ENCODE data around the gene BCAS4.
"Not testable (repeated sequence)": the region's sequence is repeated elsewhere in the genome, so short reads cannot be mapped to it uniquely, and the experiment has no call there.

BCAS4 gene

DNA sequence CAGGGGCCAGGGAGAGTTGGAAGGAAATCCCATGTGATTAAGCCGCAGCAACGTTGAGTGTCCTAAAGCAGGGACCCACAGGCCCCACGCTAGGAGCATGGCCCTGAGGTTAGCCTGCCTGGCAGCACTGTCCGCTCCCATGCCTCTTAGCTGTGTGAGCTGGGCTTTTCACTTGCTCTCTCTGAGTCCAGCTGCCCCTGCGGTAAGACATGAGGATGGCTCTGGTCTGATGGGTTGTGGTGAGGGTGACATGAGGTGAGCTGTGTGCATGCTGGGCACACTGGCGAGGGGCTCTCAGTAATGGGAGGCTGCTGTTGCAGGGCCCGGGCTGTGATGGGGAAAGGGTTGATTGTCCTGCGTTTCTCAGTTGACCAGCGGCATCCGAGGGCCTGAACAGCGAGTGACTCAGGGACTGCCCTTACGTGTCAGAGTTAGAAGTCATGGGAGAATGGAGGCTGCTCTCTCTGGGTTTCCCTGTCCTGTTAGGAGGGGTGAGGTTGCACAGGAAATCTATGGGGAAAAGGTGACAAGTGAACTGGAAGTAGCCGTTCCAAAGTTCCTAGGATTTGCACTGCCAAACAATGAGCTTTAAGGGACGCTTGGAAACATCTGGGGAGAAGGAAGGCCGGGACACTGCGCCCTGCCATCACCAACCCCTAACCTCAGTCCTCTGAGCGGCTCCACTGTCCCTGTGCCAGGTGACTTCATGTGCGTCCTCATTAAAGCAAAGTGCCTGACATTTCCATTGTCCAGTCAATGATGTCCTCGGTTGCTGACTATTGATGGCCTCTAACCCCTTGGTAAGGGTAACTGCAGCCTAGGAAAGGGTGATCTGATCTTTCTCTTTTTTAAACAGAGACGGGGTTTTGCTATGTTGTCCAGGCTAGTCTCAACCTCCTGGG is 85.0 kb downstream of the BCAS4 start:
- no peak for FAIRE-seq
- DNase-seq (ENCODE audit: insufficient read length, low spot score) = no peak
- no peak for TF ChIP-seq TAF1 (IDR thresholded peaks at IDR 0.05; ENCODE audit: low read depth, low read length)
- TF ChIP-seq SPI1 (IDR thresholded peaks at IDR 0.05; ENCODE audit: low read depth, low read length) = no peak
- TF ChIP-seq POLR2A (IDR thresholded peaks at IDR 0.05; ENCODE audit: low read depth, low read length) = no peak
- no peak for TF ChIP-seq POU2F2 (IDR thresholded peaks at IDR 0.05; ENCODE audit: low read depth, low read length)
- TF ChIP-seq PAX5 (IDR thresholded peaks at IDR 0.05; ENCODE audit: insufficient read depth, low read length, severe bottlenecking) = no peak

DNA sequence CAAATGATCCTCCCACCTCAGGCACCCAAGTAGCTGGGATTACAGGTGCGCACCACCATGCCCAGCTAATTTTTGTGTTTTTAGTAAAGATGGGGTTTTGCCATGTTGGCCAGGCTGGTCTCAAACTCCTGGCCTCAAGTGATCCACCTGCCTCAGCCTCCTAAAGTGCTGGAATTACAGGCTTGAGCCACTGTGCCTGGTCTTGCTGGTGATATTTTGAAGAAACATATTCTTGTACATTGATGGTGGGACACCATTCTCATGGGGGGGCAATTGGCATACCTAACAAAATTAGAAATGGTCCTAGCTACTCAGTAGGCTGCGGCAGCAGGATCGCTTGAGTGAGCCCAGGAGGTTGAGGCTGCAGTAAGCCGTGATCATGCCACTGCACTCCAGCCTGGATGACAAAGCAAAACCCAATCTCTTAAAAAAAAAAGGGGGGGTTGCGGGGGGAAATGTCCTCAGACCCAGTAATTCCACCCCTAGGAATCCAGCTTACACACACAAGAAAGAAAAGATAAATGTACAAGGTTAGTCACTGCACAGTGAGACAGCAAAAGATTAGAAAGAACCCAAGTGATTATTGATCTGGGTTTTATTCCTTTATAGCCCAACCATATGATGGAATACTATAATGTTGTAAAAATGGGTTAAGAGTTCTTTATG is 87.0 kb downstream of the BCAS4 start:
- DNase-seq (ENCODE audit: insufficient read length, low spot score) = not testable (repeated sequence)

DNA sequence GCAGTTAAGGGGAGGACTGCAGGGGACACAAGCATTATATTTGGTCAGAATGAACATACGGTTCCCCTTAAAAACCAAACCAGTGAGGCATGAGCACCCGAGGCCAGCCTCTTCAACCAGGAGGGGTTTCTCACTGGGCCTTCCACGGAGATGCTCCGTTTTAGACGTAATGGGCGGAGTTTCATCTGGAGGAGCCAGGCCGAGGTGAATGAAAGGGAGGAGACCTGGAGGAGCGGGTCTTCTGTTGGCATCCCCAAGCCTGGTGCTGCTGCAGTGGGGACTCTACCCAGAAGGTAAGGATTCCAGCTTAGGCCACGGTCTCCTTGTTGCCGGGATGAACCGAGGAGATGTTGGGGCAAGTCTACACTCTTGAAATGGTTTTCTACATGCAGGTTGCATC is 89.0 kb downstream of the BCAS4 start:
- FAIRE-seq (no peak), DNase-seq (ENCODE audit: insufficient read length, low spot score) (no peak)
- TF ChIP-seq SPI1 (IDR thresholded peaks at IDR 0.05; ENCODE audit: low read depth, low read length) (no peak), POLR2AphosphoS5 (IDR thresholded peaks at IDR 0.05; ENCODE audit: low read depth, low read length) (no peak), TAF1 (IDR thresholded peaks at IDR 0.05; ENCODE audit: low read depth, low read length) (no peak), POLR2A (IDR thresholded peaks at IDR 0.05; ENCODE audit: low read depth, low read length) (no peak), POU2F2 (IDR thresholded peaks at IDR 0.05; ENCODE audit: low read depth, low read length) (no peak), PAX5 (IDR thresholded peaks at IDR 0.05; ENCODE audit: insufficient read depth, low read length, severe bottlenecking) (no peak)

More for the DNA sequence above, 87.0 kb downstream of the BCAS4 start:
- not testable (repeated sequence) for FAIRE-seq

DNA sequence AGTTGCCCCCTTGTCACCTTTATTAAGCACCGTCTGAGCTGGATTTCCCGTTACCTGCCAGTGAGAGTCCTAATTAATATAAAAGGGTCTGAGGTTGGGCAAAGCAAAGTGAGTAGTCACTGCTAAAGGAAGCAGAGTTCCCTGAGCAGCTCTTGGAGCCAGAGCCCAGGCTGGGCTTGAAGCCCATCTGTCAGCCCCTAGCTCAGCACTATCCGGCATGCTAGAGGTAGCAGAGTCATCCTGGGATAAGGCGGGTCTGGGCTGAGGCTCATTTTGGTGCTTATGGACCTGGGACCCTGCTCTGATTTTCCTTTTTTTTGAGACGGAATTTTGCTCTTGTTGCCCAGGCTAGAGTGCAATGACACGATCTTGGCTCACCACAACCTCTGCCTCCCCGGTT is 90.2 kb downstream of the BCAS4 start:
- DNase-seq (ENCODE audit: insufficient read length, low spot score) = no peak
- no peak for FAIRE-seq
- TF ChIP-seq POU2F2 (IDR thresholded peaks at IDR 0.05; ENCODE audit: low read depth, low read length) = no peak
- 0 out of 2 replicates have a peak, but pooled peaks have one; percentile 22 for TF ChIP-seq POLR2A (IDR thresholded peaks at IDR 0.05; ENCODE audit: low read depth, low read length)
- no peak for TF ChIP-seq PAX5 (IDR thresholded peaks at IDR 0.05; ENCODE audit: insufficient read depth, low read length, severe bottlenecking)
- no peak for TF ChIP-seq POLR2AphosphoS5 (IDR thresholded peaks at IDR 0.05; ENCODE audit: low read depth, low read length)
- TF ChIP-seq SPI1 (IDR thresholded peaks at IDR 0.05; ENCODE audit: low read depth, low read length) = no peak
- no peak for TF ChIP-seq TAF1 (IDR thresholded peaks at IDR 0.05; ENCODE audit: low read depth, low read length)

DNA sequence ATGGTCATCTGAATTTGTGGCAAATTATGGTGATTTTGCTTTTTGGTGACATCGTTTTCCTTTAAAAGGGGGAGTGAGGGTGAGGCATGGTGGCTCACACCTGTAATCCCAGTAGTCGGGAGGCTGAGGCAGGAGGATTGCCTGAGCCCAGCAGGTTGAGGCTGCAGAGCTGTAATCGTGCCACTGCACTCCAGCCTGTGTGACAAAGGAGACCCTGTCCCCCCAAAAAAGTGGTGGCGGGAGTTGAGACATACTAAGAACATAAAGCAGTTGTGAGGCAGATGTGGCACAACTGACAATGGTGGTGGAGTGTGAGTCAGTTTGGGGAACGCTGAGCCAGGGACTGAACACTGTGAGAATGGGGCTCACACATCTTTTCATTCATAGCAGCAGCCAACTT is 90.9 kb downstream of the BCAS4 start:
- no peak for TF ChIP-seq PAX5 (IDR thresholded peaks at IDR 0.05; ENCODE audit: insufficient read depth, low read length, severe bottlenecking)
- no peak for TF ChIP-seq POU2F2 (IDR thresholded peaks at IDR 0.05; ENCODE audit: low read depth, low read length)
- no peak for TF ChIP-seq POLR2A (IDR thresholded peaks at IDR 0.05; ENCODE audit: low read depth, low read length)
- DNase-seq (ENCODE audit: insufficient read length, low spot score) (no peak), FAIRE-seq (no peak)

DNA sequence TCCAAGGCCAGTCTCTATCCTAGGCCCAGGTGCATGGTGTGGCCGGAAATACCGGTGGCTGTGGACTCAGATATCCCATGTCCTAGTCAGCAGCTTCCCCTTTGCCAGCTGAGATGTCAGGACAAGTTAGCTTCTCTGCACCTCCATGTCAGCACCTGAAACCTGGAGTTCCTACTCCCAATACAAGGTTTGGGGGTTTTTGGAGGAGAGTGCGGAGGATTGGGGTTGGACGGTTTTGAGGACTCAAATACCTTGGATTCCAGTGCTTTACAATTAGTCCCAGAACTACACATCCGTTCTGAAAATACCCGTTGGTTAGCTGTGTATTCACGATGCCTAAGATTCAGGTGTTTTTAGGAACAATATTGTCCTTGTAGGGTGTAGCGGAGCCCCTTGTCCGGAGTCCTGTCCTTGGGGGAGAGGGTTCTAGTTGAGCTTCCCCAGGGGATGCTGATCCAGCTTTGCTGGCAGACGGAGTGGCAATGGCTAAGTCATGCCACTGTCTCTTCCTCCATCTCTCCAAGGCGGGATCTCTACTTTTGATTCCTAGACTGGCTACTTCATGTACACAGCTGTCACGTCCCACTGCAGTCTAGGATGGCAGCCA is 91.4 kb downstream of the BCAS4 start:
- FAIRE-seq (no peak), DNase-seq (ENCODE audit: insufficient read length, low spot score) (no peak)

DNA sequence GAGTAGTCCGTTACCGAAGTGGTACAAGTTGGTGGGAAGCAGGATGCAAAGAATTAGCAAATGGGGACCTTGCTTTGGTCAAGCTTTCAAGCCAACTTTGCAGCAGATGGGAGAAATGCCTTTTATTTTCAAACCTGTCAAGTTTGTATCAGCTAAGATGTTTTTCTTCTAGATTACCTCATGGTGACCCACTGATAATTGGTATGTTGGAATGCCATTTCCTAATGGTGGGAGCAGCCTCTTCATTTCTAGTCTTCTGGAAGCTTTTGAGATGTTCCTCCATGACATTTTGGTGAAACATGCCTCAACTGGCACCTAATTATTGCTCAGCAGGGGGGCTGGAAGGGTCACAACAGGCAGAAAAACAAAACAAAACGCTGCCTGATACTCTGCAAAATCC is 92.7 kb downstream of the BCAS4 start:
- FAIRE-seq (no peak), DNase-seq (ENCODE audit: insufficient read length, low spot score) (no peak)
- TF ChIP-seq TAF1 (IDR thresholded peaks at IDR 0.05; ENCODE audit: low read depth, low read length) (no peak), POLR2AphosphoS5 (IDR thresholded peaks at IDR 0.05; ENCODE audit: low read depth, low read length) (no peak), SPI1 (IDR thresholded peaks at IDR 0.05; ENCODE audit: low read depth, low read length) (no peak), PAX5 (IDR thresholded peaks at IDR 0.05; ENCODE audit: insufficient read depth, low read length, severe bottlenecking) (no peak), POLR2A (IDR thresholded peaks at IDR 0.05; ENCODE audit: low read depth, low read length) (no peak), POU2F2 (IDR thresholded peaks at IDR 0.05; ENCODE audit: low read depth, low read length) (no peak)

More for the DNA sequence above, 91.4 kb downstream of the BCAS4 start:
- TF ChIP-seq SPI1 (IDR thresholded peaks at IDR 0.05; ENCODE audit: low read depth, low read length) (no peak), TAF1 (IDR thresholded peaks at IDR 0.05; ENCODE audit: low read depth, low read length) (no peak), POLR2A (IDR thresholded peaks at IDR 0.05; ENCODE audit: low read depth, low read length) (no peak), POLR2AphosphoS5 (IDR thresholded peaks at IDR 0.05; ENCODE audit: low read depth, low read length) (no peak), PAX5 (IDR thresholded peaks at IDR 0.05; ENCODE audit: insufficient read depth, low read length, severe bottlenecking) (no peak), POU2F2 (IDR thresholded peaks at IDR 0.05; ENCODE audit: low read depth, low read length) (no peak)

DNA sequence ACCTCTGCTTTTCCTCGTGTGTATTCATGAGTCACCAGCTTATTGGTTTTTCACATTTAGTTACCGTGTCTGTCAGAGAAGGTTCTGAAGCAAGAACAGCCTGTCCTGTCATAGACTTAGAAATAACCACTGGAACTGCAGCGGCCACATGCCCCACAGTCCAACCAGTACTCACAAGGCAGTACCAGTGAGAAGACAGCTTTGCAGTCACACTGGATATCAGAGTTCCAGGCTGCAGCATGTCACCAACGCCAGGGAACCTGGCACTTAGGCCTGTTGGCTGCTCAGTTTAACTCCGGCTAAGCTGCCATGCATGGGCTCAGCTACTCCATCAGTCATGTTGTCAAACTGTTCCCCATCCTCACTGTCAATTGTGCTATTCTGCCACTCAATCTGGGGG is 96.3 kb downstream of the BCAS4 start:
- DNase-seq (ENCODE audit: insufficient read length, low spot score) (no peak), FAIRE-seq (no peak)
- peak; percentile 76 for TF ChIP-seq POLR2AphosphoS5 (IDR thresholded peaks at IDR 0.05; ENCODE audit: low read depth, low read length)
- TF ChIP-seq POLR2A (IDR thresholded peaks at IDR 0.05; ENCODE audit: low read depth, low read length) = no peak

DNA sequence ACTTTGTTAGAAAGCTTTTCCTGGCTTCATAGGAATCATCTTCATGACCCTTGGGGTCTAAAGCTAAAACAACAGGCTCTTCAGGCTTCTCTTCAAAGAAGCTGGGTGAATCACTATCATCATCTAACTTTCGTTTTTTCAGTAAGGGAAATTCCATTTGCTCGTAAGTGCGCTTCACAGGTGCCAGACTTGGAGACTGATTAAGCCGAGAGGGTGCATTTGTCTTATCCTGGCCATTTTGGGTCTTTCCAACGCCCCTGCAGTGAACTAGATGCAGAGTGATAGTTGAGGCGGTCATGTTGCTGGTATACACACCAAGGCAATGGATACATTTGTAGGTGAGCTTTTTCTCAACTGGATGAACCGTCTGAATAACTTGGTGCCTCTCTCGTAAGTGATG is 97.5 kb downstream of the BCAS4 start:
- TF ChIP-seq POU2F2 (IDR thresholded peaks at IDR 0.05; ENCODE audit: low read depth, low read length) = no peak
- no peak for TF ChIP-seq SPI1 (IDR thresholded peaks at IDR 0.05; ENCODE audit: low read depth, low read length)
- TF ChIP-seq POLR2AphosphoS5 (IDR thresholded peaks at IDR 0.05; ENCODE audit: low read depth, low read length) = no peak; the same call in 1 of the 2 replicates
- TF ChIP-seq POLR2A (IDR thresholded peaks at IDR 0.05; ENCODE audit: low read depth, low read length) = no peak; the same call in 1 of the 2 replicates
- no peak for TF ChIP-seq PAX5 (IDR thresholded peaks at IDR 0.05; ENCODE audit: insufficient read depth, low read length, severe bottlenecking)
- no peak for TF ChIP-seq TAF1 (IDR thresholded peaks at IDR 0.05; ENCODE audit: low read depth, low read length)
- FAIRE-seq (no peak), DNase-seq (ENCODE audit: insufficient read length, low spot score) (no peak)
